Heart left ventricle (tissue), 16 donors: Measurements from ENCODE around the gene RARRES2. TPM values are rescaled to one million over a fixed set of nuclear protein-coding genes. Genes with fewer than 3 reads are reported as not detected.

Experiments
- ATAC-seq, 4 donors: fragments of 200-7000 bp; cut with Tn5 transposase; one replicate each; pipeline ENCODE4 v1.9.1; 2020 to 2022; ENCODE audit warnings: moderate library complexity in 4 of 4, mild to moderate bottlenecking in 3 of 4, moderate number of reproducible peaks in 1 of 4
- DNase-seq, 5 donors: peaks; one replicate each; pipeline ENCODE4 v3.0.0-alpha.2; 2020
- H3K27ac ChIP-seq, 12 donors: fragments of 200-600 bp; sonication (generic) in 4 of 12; one replicate each; pipeline versions ENCODE4 v1.5.0 to v1.8.0; 2016 to 2022; ENCODE audit warnings: mild to moderate bottlenecking in 2 of 12
- H3K27me3 ChIP-seq, 9 donors: fragments of 200-600 bp; sonication (generic) in 2 of 9; one replicate each; pipeline versions ENCODE4 v1.5.1 to v1.8.0; 2016 to 2022; ENCODE audit warnings: mild to moderate bottlenecking in 3 of 9
- H3K36me3 ChIP-seq, 9 donors: fragments of 200-600 bp; sonication (generic) in 2 of 9; one replicate each; pipeline versions ENCODE4 v1.5.0 to v1.8.0; 2018 to 2022; ENCODE audit warnings: mild to moderate bottlenecking in 2 of 9
- H3K4me1 ChIP-seq, 12 donors: fragments of 200-600 bp; sonication (generic) in 4 of 12; one replicate each; pipeline versions ENCODE4 v1.5.0 to v1.8.0; 2016 to 2022; ENCODE audit warnings: mild to moderate bottlenecking in 3 of 12
- H3K4me3 ChIP-seq, 12 donors: fragments of 200-600 bp; sonication (generic) in 4 of 12; one replicate each; pipeline versions ENCODE4 v1.5.0 to v1.8.0; 2017 to 2022; ENCODE audit warnings: mild to moderate bottlenecking in 9 of 12, moderate library complexity in 4 of 12
- H3K9me3 ChIP-seq, 12 donors: fragments of 200-600 bp; sonication (generic) in 4 of 12; one replicate each; pipeline versions ENCODE4 v1.5.0 to v1.8.0; 2016 to 2022; ENCODE audit warnings: mild to moderate bottlenecking in 1 of 12
- POLR2A ChIP-seq, 2 donors: fragments of 450-650 bp; IDR thresholded peaks; one replicate each; pipeline ENCODE4 v1.6.1; 2017; ENCODE audit warnings: antibody characterized with exemption in 2 of 2, mild to moderate bottlenecking in 2 of 2, moderate library complexity in 2 of 2
- WGBS, 4 donors: extraction: QIAGEN DNeasy Blood & Tissue Kit in 2 of 4; methylation state at CpG; one replicate each; pipeline versions ENCODE4 v1.1.5 to v1.1.7; 2013 to 2018; 5-methylcytosine and 5-hydroxymethylcytosine counted together
- intact Hi-C, 10 donors: fragments of 100-400 bp; cut with DNase I; formaldehyde crosslinking; loops; one replicate each; pipeline versions ENCODE4 v1.11.1 to v1.14.2; 2022
- polyA plus RNA-seq, 2 donors: library from polyadenylated mRNA; stranded (reverse); fragments of 200-250 nt; gene quantifications; one replicate each; pipeline ENCODE4 v1.2.3, GENCODE V29; 2013
- total RNA-seq, 9 donors: library from RNA; depleted of rRNA in 2 of 9; stranded (reverse); fragments of >200 nt in 2 of 9; fragmentation: NEBNext Ultra II Directional in 3 of 9; extraction: Animal tissue kit (Norgen Biotek cat#: 25700) in 3 of 9; gene quantifications; one replicate each; pipeline versions ENCODE4 v1.1.0 to v1.2.4, GENCODE V29; 2016 to 2023
- TF ChIP-seq, protein P1 (sequence below), 12 donors: fragments of 200-600 bp; sonication (generic) in 4 of 12; IDR thresholded peaks; one replicate each; pipeline versions ENCODE4 v1.5.0 to v1.8.0; 2018 to 2022; ENCODE audit warnings: antibody characterized with exemption in 12 of 12, mild to moderate bottlenecking in 5 of 12
- donor health status: ischemic (EF 13 %, LVEDD 7.1; RV severe dilation, severe dysfunction).
- donor health status: healthy with polysubstance abuse.
- donor health status: DM: no; HTN: yes; CAD: no.
- donor health status: DM: no; HTN: no; CAD: no.
- donor health status: ischemic (EF 25% LVEDD 6.9; RV normal size, moderate dysfunction).
- donor health status: ischemic (EF 25% LVEDD 5.7; RV mildly dilated, moderate dysfunction).
- donor health status: healthy.
- donor health status: DM: yes; HTN: yes; CAD: no.
- donor health status: ischemic (EF 35%, LVEDD 5.7; RV mildly dilated, moderate dysfunction).
- donor health status: nonischemic (EF 11% LVEDD 7.7; RV severe dilation, severe dysfunction).
- donor health status: DM: yes; HTN: yes; CAD: no.
- donor health status: PGD.
- donor health status: ischemic (EF 29% LVEDD 5.4; RV normal size, mild dysfunction).
- donor health status: nonischemic (EF 23%, LVEDD 6.1; RV moderate dilation, normal function).

Gene RARRES2
- total and polyA plus RNA-seq, 11 donors: 3.9 to 108 (median 12.6) TPM

DNA sequence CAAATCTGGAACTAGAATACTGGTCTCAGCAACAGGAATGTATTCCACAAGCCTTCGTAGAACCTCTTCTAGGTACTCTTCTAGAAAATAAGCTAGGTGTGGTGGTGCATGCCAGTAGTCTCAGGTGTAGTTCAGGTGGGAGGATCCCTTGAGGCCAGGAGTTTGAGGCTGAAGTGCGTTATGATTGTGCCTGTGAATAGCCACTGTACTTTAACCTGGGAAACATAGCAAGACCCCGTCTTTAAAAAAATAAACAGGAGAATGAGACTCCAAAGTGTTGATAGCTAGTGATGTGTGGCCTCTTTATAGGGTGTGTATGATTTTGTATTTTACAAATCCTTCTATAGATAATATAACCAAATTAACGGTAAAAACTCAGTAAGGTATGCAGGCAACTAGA lies 36.2 kb upstream of the RARRES2 start:
- Histone ChIP-seq H3K9me3 (no peaks in the 10 kb centered on the region), H3K27ac (peak overlapping the region in 11 of 12 donors; percentile 91 to 99 (median 93)), H3K4me3 (peak overlapping the region in 1 of 12 donors; percentile 83), H3K36me3 (peaks cover 0 to 24% (median 17%) of the 10 kb centered on the region in 9 donors), H3K27me3 (no peaks in the 10 kb centered on the region), H3K4me1 (peaks cover 0 to 53% (median 29%) of the 10 kb centered on the region in 12 donors)
- DNase-seq (no peak), ATAC-seq (no peak)
- WGBS, 4 donors: 64 to 76% (median 73%) methylated on average over 4 of the region's 4 CpGs
- TF ChIP-seq, protein P1, sequence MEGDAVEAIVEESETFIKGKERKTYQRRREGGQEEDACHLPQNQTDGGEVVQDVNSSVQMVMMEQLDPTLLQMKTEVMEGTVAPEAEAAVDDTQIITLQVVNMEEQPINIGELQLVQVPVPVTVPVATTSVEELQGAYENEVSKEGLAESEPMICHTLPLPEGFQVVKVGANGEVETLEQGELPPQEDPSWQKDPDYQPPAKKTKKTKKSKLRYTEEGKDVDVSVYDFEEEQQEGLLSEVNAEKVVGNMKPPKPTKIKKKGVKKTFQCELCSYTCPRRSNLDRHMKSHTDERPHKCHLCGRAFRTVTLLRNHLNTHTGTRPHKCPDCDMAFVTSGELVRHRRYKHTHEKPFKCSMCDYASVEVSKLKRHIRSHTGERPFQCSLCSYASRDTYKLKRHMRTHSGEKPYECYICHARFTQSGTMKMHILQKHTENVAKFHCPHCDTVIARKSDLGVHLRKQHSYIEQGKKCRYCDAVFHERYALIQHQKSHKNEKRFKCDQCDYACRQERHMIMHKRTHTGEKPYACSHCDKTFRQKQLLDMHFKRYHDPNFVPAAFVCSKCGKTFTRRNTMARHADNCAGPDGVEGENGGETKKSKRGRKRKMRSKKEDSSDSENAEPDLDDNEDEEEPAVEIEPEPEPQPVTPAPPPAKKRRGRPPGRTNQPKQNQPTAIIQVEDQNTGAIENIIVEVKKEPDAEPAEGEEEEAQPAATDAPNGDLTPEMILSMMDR (IDR thresholded peaks at IDR 0.05): no peak
- no peak for TF ChIP-seq POLR2A (IDR thresholded peaks at IDR 0.05)
- intact Hi-C loops: loop anchor here in 1 of 10 donors (1.0 kb wide), 1 partner anchor 8 kb away; no protein-coding TSS in a partner anchor

DNA sequence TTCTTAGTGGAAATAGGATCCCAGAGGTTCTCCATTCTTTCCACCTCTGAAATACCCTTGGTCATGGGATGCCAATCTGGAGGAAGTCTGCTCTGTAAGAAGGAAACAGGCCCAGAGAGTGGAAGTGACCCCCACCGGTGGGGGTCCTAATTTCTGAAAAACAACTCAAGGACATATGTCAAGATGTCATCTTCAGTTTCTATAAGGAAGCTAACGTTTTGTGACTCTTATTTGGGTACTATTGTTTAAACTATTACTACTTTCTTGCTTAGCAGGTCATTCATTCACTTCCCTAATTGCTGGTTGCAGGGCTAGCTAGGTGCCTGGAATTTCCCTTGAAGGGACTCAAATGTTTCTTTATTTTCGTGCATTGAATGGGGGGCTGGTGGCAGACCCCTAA lies 35.8 kb upstream of the RARRES2 start:
- ATAC-seq (no peak), DNase-seq (no peak)
- 50 to 62% (median 54%) methylated on average over 3 of the region's 3 CpGs for WGBS, 4 donors
- Histone ChIP-seq H3K4me3 (no peak overlapping the region), H3K27me3 (no peaks in the 10 kb centered on the region), H3K9me3 (no peaks in the 10 kb centered on the region), H3K27ac (peak overlapping the region in 3 of 12 donors; percentile 24 to 92 (median 40)), H3K4me1 (peaks cover 0 to 49% (median 29%) of the 10 kb centered on the region in 12 donors), H3K36me3 (peaks cover 0 to 29% (median 22%) of the 10 kb centered on the region in 9 donors)
- TF ChIP-seq, protein P1 (IDR thresholded peaks at IDR 0.05): no peak
- TF ChIP-seq POLR2A (IDR thresholded peaks at IDR 0.05): no peak
- intact Hi-C loops: no loop called here

DNA sequence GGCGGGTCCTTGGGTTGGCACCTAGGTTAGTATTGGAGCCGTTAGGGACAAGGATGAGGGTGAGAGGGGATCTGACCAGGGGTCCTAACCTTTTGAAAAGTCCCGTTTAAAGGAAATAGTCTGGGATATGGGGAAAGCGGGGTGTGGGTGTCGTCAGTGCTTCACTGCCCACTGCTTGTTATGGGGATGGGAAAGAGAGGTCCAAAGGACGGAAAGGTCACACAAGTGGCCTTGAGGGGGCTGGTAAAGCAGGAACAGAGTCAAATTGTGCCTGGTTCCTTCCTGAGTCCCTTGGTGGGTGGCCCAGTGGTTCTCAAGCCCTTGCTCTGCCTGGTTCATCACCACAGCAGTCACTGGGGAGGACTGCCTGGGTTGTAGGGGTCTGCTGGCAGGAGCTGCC lies 35.1 kb upstream of the RARRES2 start:
- TF ChIP-seq POLR2A (IDR thresholded peaks at IDR 0.05): no peak
- 78 to 83% (median 80%) methylated on average over 6 of the region's 6 CpGs for WGBS, 4 donors
- Histone ChIP-seq H3K4me3 (no peak overlapping the region), H3K9me3 (no peaks in the 10 kb centered on the region), H3K27me3 (no peaks in the 10 kb centered on the region), H3K4me1 (peaks cover 0 to 46% (median 29%) of the 10 kb centered on the region in 12 donors), H3K36me3 (peaks cover 0 to 35% (median 28%) of the 10 kb centered on the region in 9 donors), H3K27ac (peak overlapping the region in 2 of 12 donors; percentile 24 to 57)
- intact Hi-C loops: no loop called here
- no peak for DNase-seq
- no peak for ATAC-seq

DNA sequence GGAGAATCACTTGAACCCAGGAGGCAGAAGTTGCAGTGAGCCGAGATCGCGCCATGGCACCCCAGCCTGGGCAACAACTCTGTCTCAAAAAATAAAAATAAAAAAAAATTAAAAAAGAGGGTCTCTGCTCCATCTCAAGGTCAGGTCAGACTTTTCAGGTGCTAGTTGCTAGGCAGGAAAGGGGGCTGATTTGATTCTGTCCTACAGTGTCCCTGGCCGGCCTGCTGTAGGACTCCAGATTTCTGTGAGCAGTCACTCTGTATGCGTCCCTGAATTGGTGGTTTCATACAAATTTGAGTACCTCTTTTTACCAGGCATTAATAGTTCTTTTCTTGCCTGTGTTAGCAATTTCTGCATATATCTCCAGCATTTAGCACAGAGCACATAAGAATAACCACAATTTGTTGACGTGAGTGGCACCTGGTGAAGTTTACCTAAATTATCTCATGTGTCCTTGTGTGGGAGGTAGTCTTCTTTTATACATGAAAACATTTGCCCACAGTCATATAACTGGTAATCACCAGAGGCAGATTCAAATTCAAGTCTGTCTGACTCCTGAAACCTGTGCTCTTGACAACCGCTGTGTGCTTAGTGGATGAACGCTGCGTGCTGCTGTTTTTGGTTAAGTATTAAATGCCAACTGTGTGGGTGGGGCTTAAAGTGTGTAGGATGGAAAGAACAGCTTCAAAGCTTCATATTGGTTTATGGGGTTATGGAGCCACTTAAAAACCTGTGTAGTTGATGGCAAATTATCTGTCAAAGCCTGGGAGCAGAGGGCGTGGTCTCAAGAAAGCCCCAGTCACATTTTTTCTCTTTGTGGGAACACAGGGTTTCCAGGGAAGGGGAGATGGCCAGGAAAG lies 34.5 kb upstream of the RARRES2 start:
- WGBS, 4 donors: 85 to 89% (median 86%) methylated on average over 10 of the region's 10 CpGs
- TF ChIP-seq POLR2A (IDR thresholded peaks at IDR 0.05): no peak
- TF ChIP-seq, protein P1 (IDR thresholded peaks at IDR 0.05): no peak

More for the DNA sequence above, 34.5 kb upstream of the RARRES2 start:
- H3K27me3 ChIP-seq: no peaks in the 10 kb centered on the region
- no peak for ATAC-seq
- intact Hi-C loops: no loop called here
- H3K36me3 ChIP-seq: peaks cover 0 to 41% (median 34%) of the 10 kb centered on the region in 9 donors
- H3K4me3 ChIP-seq: no peak overlapping the region
- H3K27ac ChIP-seq: peak overlapping the region in 1 of 12 donors; percentile 57
- H3K4me1 ChIP-seq: peaks cover 0 to 49% (median 31%) of the 10 kb centered on the region in 12 donors
- no peaks in the 10 kb centered on the region for H3K9me3 ChIP-seq
- no peak for DNase-seq
